ENCODE measurements around the gene KCTD5.
"Not testable (repeated sequence)": the region's sequence is repeated elsewhere in the genome, so short reads cannot be mapped to it uniquely, and the experiment has no call there.

KCTD5 gene

DNA sequence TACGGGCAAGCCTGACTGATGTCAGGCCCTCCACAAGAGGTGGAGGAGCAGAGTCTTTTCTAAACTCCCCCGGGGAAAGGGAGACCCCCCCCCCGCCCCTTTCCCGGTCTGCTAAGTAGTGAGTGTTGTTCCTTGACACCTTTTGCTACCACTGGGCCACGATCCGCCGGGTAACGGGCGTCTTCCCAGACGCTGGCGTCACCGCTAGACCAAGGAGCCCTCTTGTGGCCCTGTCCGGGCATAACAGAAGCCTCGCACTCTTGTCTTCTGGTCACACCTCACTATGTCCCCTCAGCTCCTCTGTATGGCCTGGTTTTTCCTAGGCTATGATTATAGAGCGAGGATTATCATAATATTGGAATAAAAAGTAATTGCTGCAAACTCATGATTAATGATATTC, 12.3 kb upstream of the KCTD5 start:
- DNase-seq (ENCODE audit: extremely low spot score, insufficient read length, low read depth), result not testable (repeated sequence)
- peak; percentile 35 for FAIRE-seq

GRCh38 chr16:2671193-2671592, 11.1 kb upstream of the KCTD5 start:
- not testable (repeated sequence) for DNase-seq (ENCODE audit: extremely low spot score, insufficient read length, low read depth)
- peak; percentile 58 for FAIRE-seq

DNA sequence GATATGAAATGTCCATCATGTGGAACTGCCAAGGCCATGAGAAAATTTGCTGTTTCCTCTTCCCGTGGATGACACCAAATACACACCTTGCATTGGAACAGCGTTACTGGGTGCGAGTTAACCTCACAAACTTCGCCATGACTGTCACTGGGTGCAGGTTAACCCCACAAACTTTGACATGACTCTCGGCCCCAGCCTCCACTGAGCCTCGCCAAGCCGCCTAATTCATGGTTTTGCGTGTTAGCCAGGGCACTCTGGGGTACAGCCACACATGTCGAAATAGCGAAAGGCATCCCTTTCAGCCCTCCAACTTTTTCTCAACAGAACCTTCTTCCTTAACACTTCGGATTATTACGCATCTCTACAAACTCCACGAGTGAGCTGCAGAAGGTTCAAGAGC, 10.6 kb upstream of the KCTD5 start:
- no peak for DNase-seq (ENCODE audit: extremely low spot score, insufficient read length, low read depth)
- FAIRE-seq, result no peak

- DNase-seq (ENCODE audit: extremely low spot score, insufficient read length, low read depth) (peak; percentile 87), FAIRE-seq (peak; percentile 67)
Measured at GRCh38 chr16:2673066-2673999, 9.0 kb upstream of the KCTD5 start.

DNA sequence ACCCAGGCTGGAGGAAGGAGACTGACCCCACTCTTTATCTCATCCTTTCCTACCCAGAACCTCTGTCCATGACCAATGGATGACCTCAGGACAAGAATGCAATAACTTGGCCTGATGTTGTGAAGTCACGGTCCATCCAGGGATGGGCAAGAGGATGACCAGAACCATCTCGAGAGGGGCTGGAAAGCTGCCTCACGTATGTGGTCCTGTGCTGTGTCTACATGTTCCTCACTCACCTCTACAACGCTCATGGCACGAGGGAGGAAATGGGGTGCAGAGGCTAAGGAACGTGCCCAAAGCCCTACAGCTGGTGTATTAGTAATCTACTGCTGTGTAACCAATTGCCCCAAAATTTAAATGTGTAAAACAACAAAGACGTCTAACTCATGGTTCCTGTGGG, 7.3 kb upstream of the KCTD5 start:
- DNase-seq (ENCODE audit: extremely low spot score, insufficient read length, low read depth), result no peak
- no peak for FAIRE-seq

DNA sequence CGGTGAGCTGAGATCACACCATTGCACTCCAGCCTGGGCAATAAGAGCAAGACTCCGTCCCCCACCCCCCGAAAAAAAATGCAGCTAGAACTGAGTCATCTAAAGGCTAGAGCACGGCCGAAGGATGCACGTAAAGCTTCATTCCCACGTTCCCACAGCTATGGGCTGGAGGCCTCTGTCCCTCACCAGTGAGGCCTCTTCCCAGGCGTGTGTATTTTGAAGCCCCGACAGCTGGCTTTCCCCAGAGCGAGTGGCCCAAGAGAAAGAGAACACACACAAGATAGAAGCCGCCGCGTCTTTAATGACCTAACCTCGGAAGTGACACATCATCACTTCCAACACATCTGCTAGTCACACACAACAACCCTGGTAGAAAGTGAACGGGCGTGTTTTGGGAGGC, 6.6 kb upstream of the KCTD5 start:
- DNase-seq (ENCODE audit: extremely low spot score, insufficient read length, low read depth) (no peak), FAIRE-seq (no peak)

DNA sequence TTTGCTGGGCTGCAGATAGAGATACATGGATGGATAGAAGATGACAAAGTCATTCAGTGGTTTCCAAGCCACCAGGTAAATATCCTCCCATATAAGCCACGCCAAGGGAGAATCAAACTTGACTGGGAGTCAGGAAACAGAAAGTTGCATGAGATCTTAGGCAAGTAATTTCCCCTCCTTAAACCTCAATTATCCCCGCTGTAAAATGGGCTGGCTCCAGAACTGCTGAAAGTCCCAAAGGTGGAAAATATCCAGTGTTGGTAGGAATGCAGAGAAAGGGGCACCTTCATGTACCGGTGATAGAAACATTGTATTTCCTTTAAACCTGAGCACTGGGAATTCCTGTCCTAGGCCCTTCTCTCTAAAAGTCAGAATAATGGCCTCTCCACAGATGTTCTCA, 5.4 kb upstream of the KCTD5 start:
- not testable (repeated sequence) for FAIRE-seq; DNase-seq (ENCODE audit: extremely low spot score, insufficient read length, low read depth)

DNA sequence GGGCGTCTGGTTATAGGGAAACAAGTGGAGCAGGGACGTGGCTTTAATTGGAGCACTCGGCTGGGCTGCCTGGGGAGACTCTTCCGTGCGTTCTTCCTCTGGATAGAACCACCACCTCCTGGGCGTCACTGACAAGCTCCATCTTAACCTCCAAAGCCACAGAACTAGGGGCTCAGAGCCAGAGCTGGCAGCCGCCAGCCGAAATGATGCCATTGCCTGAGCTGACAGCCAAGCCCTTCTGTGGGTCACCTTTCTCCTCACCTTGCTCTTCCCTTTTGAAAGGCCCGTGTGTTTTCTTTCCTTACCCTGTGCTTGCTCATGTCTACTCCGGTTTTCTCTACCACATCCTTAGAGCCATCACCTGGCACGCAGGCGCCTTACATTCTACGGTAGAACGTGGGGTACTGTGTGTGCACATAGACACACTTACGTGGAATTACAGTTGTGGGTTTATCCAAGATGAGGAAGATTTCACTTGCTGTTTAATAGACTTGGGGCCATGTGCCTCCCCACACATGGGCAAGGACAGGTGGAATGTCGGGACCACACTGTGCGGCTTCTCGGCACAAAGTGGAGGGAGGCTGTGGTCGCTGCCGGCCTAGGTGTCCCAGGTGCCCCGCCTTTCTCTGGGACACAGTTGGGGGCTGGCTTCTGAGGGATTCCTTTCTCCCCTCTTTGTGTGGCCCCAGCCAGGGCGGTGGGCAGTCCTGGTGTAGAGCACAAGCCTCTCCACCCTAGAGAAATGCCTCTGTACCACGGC, 3.9 kb upstream of the KCTD5 start:
- DNase-seq (ENCODE audit: extremely low spot score, insufficient read length, low read depth); FAIRE-seq: not testable (repeated sequence)

DNA sequence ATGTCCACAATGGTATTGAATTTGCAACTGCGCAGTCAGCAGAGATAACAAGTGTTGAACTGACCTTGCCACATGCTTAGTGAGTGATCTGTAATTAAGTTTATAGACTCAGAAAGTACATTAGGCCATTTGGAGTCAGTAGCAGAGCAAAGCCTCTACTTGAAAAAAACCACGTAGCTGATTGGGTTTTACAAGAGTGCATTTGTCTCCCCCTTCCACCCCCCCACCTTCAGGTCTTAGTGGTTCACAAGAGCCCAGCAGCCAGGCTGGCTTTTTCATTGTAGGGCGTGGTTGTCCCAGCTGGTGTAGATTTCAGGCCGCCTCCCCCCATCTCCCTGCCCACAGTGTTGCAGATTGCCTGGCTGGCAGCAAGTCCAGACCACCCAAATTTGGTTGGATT, 2.4 kb upstream of the KCTD5 start:
- not testable (repeated sequence) for FAIRE-seq; DNase-seq (ENCODE audit: extremely low spot score, insufficient read length, low read depth)

GRCh38 chr16:2680360-2680759, 2.0 kb upstream of the KCTD5 start:
- not testable (repeated sequence) for FAIRE-seq; DNase-seq (ENCODE audit: extremely low spot score, insufficient read length, low read depth)

- not testable (repeated sequence) for DNase-seq (ENCODE audit: extremely low spot score, insufficient read length, low read depth); FAIRE-seq
Measured at GRCh38 chr16:2683041-2683440, 718 bp downstream of the KCTD5 start.

DNA sequence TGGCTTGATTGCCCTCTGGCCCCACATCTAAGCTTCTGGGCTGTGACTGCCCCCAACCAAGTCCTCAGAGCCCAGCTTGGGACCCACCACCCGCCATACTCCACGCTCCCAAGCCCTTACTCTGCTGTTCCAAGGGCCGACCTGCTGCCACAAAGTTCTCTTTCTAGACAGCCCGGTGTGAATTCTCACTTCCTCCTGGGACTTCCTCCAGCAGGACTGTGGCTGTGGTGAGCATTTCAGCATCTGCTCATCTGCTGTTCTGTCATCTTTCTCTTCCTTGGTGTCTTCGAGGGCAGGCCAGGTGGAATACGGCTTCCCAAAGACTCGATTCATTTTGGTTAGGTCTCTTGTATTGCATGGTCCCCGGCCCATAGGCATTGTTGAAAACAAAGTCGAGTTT, 3.8 kb downstream of the KCTD5 start:
- DNase-seq (ENCODE audit: extremely low spot score, insufficient read length, low read depth), result not testable (repeated sequence)
- peak; percentile 99 for FAIRE-seq

DNA sequence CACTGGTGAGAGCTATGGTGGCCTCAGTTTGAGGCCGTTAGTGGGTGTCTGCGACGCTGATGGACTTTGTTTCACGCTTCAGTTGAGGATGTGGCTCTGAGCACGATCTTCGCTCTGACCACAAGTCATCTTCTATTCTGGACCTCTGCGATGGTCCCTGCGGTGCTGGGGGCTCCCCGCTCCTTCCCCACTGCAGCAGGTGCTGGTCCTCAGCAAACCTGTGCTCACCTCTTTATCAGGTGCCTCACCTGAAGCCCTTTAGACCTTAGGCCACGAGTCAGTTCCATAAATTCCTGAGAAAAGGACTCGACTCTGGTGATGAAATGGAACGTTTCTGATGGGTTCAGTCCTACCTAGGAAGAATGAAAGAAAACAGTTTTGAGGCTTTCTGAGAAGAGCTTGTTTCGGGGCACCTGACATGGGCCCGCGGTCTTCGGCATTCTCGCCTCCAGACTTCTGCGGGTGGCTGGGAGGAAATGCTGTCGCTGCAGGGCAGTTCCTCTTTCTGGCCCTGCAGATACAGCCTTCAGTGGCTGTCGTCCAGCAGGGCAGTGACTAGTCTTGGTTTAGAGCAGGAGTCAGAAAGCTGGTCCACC, 4.7 kb downstream of the KCTD5 start:
- DNase-seq (ENCODE audit: extremely low spot score, insufficient read length, low read depth) (peak; percentile 71), FAIRE-seq (no peak)

DNA sequence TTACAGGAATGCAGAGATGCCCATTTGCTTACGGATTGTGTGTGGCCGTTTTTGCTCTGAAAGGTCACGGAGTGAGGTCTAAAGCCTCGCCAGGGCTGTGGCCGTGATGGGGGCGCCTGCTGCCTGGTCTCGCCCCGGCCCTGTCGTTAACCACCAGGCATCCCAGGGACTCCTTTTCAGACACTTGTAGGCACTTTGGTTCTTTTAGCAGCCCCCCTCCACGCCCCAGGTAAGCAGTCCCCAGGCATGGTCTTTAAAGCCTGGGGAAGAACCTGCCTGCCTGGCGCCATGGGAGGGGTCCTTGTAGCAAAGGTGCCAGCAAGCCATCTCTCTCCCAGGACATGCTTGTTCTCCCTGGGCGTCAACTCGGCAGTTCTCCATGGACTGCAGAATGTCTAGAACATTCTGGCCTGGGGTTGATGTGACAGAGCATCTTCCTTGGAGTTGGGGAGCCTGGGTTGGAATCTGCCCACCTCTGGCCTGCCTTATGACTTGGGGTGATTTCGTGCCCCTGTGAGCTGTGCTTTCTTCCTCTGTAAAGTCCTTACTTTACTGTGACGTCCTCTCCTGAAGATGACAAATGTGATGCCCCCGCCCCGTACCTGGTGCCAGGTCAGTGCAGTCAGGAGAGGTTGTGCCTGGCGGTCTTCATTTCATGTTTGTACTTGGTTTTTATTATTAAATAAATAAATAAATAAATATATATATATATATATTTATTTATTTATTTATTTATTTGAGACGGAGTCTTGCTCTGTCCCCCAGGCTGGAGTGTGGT, 5.4 kb downstream of the KCTD5 start:
- FAIRE-seq, result no peak
- DNase-seq (ENCODE audit: extremely low spot score, insufficient read length, low read depth), result no peak

GRCh38 chr16:2689422-2689821, 7.1 kb downstream of the KCTD5 start:
- not testable (repeated sequence) for DNase-seq (ENCODE audit: extremely low spot score, insufficient read length, low read depth); FAIRE-seq

GRCh38 chr16:2689968-2690801, 7.9 kb downstream of the KCTD5 start:
- DNase-seq (ENCODE audit: extremely low spot score, insufficient read length, low read depth), result no peak
- no peak for FAIRE-seq

GRCh38 chr16:2690852-2691251, 8.5 kb downstream of the KCTD5 start:
- FAIRE-seq (no peak), DNase-seq (ENCODE audit: extremely low spot score, insufficient read length, low read depth) (no peak)

DNA sequence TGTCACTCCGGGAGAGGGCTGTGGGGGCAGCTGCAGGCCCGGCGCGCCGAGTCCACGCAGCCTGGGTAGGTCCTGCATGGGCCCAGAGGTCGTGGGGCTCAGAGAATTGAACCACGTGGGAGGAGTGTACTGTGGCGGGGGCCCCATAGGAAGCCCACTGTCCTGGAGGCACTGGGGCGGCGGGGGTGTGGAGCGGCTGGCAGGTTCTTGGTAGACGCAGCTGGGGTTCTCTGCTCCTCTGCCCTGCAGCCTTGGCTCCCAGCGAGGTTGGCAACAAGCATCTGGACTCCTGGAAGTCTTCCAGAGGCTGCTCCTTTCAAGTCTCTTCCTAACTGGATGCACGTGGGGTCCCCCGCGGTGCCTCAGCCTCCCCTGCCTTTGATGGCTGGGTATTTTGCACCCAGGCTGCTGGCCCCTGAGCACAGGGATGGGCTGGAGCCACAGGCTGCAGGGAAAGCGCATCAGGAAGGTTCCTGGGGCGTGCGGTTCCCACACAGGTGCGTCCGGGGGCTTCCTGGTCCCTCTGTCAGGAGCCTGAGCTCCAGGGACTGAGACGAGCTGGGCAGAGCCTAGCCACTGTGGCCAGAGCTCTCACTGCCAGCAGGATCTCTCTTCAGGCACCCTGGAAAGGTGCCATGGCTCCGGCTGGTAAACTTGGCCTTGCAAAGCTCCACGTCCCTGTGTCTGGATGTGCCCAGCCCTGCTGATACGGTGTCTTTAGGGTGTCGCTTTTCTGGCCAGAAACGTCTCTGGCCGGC, 9.3 kb downstream of the KCTD5 start:
- FAIRE-seq (no peak), DNase-seq (ENCODE audit: extremely low spot score, insufficient read length, low read depth) (no peak)
